GM08714 (cell line): ENCODE results near the gene UHRF2.
"Not testable (repeated sequence)": the region's sequence is repeated elsewhere in the genome, so short reads cannot be mapped to it uniquely, and the experiment has no call there.

Source experiments
- H3K4me3 ChIP-seq: fragments of 200-500 bp; sonication (Bioruptor generic); 2 replicates; pipeline ENCODE4 v1.5.1; 2014; ENCODE audit warnings: mild to moderate bottlenecking, low read length, inconsistent platforms
- ZNF274 ChIP-seq: IDR thresholded peaks from 2 replicates; pipeline ENCODE4 v1.6.1; 2012; ENCODE audit warnings: mild to moderate bottlenecking, low read depth, low read length

The UHRF2 gene

GRCh38 chr9:6449086-6449485 is 36.1 kb downstream of the UHRF2 start:
- no peak for TF ChIP-seq ZNF274
- H3K4me3 ChIP-seq, result no peak overlapping the region

- no peak for TF ChIP-seq ZNF274
- no peak overlapping the region for H3K4me3 ChIP-seq
These were observed 36.6 kb downstream of the UHRF2 start for GRCh38 chr9:6449645-6450044.

GRCh38 chr9:6450641-6451375 is 37.8 kb downstream of the UHRF2 start:
- H3K4me3 ChIP-seq, result no peak overlapping the region
- no peak for TF ChIP-seq ZNF274

- not testable (repeated sequence) for H3K4me3 ChIP-seq
These were observed 42.3 kb downstream of the UHRF2 start for GRCh38 chr9:6455292-6455691.

- not testable (repeated sequence) for H3K4me3 ChIP-seq
These were observed 45.7 kb downstream of the UHRF2 start for GRCh38 chr9:6458704-6459103.

GRCh38 chr9:6459718-6460117 is 46.7 kb downstream of the UHRF2 start:
- no peak overlapping the region for H3K4me3 ChIP-seq
- no peak for TF ChIP-seq ZNF274

- TF ChIP-seq ZNF274, result no peak
- H3K4me3 ChIP-seq, result no peak overlapping the region
These were observed 47.3 kb downstream of the UHRF2 start for GRCh38 chr9:6460189-6460768.

- no peak for TF ChIP-seq ZNF274
- no peak overlapping the region for H3K4me3 ChIP-seq
These were observed 48.6 kb downstream of the UHRF2 start for GRCh38 chr9:6461619-6462018.

GRCh38 chr9:6467006-6467625 is 54.1 kb downstream of the UHRF2 start:
- TF ChIP-seq ZNF274, result no peak
- no peak overlapping the region for H3K4me3 ChIP-seq

- TF ChIP-seq ZNF274, result no peak
- no peak overlapping the region for H3K4me3 ChIP-seq
These were observed 58.3 kb downstream of the UHRF2 start for GRCh38 chr9:6471231-6471850.

GRCh38 chr9:6473151-6473550 is 60.2 kb downstream of the UHRF2 start:
- no peak for TF ChIP-seq ZNF274
- H3K4me3 ChIP-seq, result no peak overlapping the region

GRCh38 chr9:6479959-6480358 is 67.0 kb downstream of the UHRF2 start:
- no peak for TF ChIP-seq ZNF274
- no peak overlapping the region for H3K4me3 ChIP-seq

GRCh38 chr9:6484210-6484609 is 71.2 kb downstream of the UHRF2 start:
- H3K4me3 ChIP-seq, result no peak overlapping the region
- TF ChIP-seq ZNF274, result no peak

- H3K4me3 ChIP-seq, result no peak overlapping the region
- TF ChIP-seq ZNF274, result no peak
These were observed 75.4 kb downstream of the UHRF2 start for GRCh38 chr9:6488395-6488794.

GRCh38 chr9:6489099-6489498 is 76.1 kb downstream of the UHRF2 start:
- H3K4me3 ChIP-seq, result no peak overlapping the region
- TF ChIP-seq ZNF274, result no peak
